Measurements from ENCODE around the gene ZBTB20.

ZBTB20 gene

GRCh38 chr3:114900908-114901307, 246.2 kb downstream of the ZBTB20 start:
- DNase-seq, result no peak

DNA sequence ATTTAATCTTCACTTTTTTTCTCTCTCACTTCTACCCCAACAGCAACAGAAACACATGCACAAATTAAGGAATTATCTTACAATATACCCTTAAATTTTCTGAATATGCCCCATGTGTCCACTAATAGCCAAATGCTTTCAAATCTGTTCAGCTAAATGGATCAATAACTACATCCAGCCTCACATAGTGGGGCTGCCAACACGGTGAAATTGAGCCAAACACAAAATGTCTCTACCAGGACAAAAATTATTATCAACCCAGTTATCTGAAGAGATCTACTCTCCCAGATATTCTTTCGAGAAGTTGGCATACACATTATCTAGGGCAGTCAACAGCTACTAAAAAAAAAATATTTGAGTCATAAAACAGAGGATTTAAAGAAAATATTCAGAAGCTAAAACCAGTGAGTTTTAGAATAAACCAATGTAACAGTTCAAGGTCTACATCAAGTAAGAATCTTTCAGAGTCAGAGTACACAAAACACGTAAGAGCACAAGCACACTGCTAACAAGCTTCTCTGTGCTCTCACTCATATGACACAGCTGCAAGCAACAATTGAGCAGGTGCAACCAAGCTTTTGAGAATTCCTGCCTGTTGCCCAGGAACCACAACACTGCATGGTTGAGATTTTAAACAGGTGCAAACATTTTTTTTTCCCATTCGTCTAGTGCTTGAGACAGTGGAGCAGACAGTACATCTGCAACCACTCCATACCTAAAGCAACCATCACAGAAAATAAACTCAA, 247.7 kb downstream of the ZBTB20 start:
- no peak for DNase-seq

- DNase-seq, result no peak
Observed at GRCh38 chr3:114896978-114897377, 250.1 kb downstream of the ZBTB20 start.

- DNase-seq, result no peak
Observed at GRCh38 chr3:114893361-114893760, 253.7 kb downstream of the ZBTB20 start.

DNA sequence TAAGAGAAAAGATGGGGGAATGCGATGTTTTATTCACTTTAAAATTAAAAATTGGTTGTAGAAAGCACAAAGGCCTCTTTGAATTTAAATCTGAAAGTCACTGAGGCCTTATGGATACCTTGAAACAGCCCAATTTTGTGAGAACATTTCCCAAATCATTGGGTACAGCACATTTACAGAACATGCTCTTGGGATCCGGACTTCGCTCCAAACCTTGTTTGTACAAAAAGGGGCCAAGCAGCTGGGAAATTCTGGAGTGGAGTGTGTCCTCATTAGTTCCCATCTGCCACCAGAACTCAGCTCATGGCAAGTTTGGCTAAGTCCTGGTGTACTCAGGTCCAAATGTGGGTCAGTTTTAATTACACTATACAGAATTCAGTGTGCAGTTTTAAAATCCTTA, 254.2 kb downstream of the ZBTB20 start:
- DNase-seq, result no peak

DNA sequence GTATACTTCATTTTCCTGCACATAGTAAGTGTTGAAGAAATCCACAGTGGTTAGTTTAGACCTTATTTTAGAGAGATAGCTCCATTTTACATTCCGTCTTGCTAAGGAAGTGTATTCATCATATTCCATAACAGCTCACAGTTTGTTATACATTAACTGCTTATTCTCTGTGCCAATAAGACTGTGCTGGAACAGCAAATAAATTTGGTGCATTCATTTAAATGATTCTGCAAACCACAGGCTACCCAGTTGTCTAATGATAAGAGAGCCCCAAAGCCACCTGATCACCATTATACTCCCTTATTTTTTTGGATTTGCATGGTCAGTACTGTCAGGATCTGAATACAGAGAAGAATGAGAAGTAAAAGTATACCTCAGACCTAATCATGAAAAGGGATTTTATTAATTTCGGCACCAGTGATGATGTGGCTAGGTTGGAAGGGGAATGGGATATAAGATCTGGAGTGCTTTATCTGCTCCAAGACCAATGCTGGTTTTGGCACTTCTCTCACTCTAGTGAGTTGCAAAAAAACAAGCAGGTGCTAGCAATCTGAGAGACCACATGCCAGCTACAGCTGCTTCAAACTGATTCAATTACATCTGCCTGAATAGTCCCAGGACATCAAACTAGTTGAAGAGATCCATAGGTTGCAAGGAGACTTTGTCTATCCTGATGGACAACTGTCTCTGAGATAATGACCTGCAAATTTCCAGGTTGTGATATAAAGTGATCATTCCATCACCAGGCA, 254.8 kb downstream of the ZBTB20 start:
- DNase-seq, result no peak

DNA sequence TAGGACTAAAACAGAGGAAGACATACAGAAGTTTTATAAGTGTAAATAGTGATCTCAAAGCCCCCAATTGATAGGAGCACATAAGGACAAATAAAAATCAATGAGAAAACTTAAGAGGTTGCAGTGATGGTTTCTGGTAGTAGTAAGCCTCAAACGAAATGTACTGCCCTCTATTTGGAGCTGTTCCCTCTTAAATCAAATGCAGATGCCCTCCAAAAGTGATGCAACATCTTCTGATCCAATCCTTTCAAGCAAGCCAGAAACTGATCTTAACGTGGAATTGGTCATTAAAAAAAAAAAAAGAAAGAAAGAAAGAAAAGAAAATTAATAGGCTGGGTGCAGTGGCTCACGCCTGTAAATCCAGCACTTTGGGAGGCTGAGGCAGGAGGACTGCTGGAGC, 259.3 kb downstream of the ZBTB20 start:
- DNase-seq, result no peak

DNA sequence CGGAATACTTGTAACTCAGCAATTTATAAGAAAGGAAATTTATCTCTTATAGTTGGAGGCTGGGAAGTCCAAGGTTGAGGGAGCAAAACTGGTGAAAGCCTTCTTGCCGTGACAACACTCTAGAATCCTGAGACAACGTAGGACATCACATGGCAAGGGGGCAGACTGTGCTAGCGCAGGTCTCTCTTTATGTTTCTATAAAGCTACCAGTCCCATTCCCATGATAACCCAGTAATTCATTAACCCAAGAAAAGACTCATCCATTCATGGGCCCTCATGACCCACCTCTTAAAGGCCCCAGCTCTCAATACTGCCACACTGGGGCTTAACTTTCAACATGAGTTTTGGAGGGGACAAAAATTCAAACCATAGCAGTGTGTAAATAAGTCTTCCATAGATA, 260.2 kb downstream of the ZBTB20 start:
- no peak for DNase-seq

DNA sequence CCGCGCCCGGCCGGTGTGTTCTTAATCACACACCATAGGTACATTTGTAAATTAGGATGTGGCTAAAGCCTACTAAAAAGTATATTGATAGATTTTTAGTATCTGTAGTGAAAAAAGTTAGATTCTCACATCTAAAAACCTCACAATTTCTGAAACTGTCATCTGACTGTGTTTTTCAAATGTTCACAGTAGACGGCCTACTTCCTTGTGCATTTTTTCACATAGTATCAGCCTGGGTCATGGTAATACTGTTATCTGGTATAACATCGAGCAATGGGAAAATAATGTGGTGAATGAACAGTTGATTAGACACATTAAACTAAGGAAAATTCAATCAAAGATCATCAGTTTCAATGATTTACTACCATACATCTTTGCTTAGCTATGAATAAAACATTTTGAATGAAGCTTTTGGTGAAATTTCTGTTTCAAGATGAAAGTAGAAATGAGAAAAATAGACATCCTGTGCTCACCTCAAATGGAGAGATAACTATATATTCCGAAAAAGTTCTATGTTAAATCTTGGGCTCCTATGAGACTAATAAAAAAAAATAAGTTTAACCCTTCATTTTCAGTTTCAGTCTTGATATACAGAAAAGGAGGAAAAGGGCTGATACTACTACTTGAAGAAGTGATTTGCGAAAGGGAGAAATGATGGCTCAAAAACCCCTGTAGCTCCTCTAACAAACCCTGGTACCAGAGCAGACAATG, 262.7 kb downstream of the ZBTB20 start:
- DNase-seq, result no peak

DNA sequence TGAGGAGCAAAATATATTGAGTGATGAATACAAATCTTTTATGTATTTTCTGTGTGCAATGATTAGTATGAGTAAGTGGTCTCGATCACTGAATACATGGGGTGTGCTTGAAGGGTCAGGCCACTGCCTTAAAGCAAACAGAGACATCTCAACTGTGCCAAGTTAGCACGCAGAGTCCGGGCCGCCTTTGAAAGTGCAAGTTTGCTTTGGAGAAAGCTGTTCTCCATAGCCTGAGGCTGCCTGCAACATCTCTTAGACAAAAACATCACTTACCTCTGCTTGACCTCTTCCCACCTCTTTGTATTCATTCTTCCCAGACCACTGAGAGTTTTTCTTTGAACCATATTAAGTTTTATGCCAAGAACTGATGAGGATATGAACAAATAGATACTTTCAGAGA, 267.0 kb downstream of the ZBTB20 start:
- DNase-seq, result no peak

DNA sequence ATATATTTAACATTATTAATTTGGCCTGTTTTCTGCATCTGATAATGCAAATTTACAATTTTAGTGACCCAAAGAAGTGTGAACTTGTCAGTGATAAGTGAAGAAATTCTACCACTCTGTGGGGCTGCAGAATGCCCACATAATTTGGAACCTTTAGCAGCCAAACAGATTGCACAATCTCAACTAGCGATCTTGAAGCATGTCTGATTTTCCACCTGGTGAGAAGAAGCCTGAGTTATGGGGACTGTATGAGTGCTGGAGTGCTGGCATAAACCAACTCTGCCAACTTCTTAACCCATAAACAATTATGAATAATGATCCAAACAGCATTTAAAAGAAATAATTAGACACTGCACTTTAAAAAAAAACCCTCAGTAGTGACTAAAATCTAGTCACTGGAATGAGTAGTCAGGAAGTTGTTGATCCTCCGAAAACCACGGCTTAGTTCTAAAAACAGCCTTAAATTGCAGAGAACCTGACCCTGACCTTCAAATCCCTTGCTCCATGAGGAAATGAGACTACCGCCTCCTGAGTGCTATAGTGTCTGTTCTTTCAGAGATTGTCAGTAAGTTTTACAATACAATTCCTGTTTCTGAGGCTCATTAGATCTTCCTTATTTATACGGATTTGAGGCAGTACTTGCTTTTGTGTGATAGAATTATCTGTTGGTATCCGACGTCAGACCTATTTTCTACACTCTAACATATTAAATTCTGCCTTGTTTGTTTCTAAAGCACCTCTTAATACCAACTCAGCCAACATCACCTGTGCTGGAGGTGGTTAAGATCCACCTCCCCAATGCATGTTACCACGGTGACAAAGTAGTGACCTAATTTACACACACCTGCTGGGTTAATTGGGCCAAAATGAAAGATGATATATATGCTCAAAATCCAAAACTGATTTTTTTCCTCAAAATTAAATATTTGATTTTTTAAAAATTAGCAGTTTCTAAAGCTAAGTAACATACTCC, 267.7 kb downstream of the ZBTB20 start:
- no peak for DNase-seq

- DNase-seq, result no peak
Observed at GRCh38 chr3:114878114-114878839, 268.8 kb downstream of the ZBTB20 start.

DNA sequence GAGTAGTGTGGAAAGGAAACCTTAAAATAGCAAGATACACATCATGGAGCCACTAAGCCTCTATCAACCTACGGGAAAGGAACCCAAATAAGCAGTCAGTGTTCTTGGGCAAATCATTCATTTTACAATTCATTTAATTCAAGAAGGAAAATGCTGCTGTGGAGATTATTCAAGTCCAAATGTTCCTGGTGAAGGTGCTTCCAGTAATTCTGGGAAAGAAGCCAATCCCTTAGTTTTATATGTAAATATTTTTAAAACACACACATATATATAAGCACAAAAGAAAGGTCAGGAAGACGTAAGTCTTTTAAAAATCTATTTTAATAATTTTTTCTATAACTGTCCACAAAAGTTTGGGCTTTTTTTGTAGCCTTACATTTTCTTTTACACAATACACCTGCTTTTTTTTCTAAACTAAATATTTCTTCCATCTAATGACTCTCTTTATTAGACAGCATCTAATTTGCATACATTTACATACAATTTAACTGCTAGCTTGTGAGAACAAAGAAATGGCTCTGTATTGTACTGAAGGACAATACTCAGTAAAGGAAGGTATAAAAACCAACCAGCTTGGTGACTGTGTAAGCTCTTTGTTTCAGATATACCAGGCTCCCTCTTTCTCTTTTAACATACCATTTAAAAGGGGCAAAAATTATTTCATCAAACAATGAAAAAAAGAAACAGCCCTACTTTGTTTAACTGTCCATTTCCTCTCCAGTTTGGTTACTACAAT, 269.5 kb downstream of the ZBTB20 start:
- DNase-seq, result no peak

DNA sequence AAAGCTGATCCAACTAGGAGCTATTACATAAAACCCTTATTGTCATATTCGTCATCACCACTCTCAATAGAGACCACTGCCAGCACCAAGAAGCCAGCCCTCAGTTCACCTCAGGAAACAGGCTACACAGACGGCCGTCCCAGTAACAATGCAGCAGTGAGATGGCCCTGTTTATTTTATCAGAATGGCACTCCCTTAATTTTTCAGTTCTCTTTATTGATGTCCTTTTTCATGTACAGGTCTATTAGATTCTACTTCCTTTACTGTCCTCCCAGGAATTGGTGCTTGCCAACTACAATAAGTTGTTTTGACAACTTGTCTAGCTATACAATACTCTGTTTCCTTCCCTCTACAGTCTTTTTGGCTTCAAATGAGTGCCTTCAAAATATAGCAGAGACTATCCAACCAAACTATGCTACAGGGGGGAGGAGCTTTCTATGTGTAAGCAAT, 272.5 kb downstream of the ZBTB20 start:
- no peak for DNase-seq

GRCh38 chr3:114873591-114873990, 273.5 kb downstream of the ZBTB20 start:
- DNase-seq, result no peak

DNA sequence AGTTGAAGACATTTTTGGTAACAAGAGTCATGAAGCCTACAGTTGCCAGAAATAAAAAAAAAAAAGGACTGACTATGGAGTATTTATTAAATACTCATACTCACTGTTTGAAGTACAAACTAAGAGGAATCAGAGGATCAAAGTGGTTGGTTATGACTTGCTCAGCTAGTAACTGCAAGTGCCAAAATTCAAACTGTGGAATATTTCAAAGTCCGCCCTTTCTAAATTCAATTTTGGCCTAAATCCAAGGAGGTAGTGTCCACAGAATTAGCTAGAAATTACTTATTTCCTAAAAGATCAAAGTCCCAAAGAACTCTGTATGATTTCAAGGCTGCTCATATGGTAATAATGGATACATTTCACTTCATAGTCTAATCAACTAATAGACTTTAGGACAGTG, 274.5 kb downstream of the ZBTB20 start:
- DNase-seq, result no peak

DNA sequence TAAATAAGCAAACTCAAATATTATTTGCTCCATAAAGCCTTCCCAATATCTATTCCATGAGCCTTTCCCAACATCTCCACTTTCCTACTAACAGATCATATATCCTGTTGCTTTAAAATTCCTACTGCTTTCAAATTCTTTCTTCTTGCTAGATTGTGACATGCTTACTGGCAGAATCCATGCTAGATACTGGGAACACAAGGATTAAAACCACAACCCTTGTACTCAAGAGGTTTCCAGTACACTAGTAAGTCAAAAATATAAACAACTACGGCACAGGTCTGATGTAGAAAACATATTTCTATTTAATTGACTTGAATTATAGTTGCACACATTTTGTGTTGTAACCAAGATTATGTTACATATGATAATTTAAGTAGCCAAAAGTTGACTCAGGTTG, 275.0 kb downstream of the ZBTB20 start:
- no peak for DNase-seq

- DNase-seq, result no peak
Observed at GRCh38 chr3:114867835-114868503, 279.1 kb downstream of the ZBTB20 start.

DNA sequence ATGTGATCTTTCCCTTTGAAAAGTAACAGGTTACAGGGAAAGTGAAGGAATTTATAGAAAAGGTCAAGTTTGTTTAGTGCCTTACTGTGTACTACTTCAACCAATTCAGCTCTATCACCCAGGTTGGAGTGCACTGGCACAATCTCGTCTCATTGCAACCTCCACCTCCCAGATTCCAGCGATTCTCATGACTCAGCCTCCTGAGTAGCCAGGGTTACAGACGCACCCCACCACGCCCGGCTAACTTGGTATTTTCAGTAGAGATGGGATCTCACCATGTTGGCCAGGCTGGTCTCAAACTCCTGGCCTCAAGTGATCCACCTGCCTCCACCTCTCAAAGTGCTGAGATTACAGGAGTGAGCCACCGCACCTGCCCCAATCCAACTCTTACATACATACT, 279.7 kb downstream of the ZBTB20 start:
- no peak for DNase-seq

- DNase-seq, result no peak
Observed at GRCh38 chr3:114866430-114866829, 280.7 kb downstream of the ZBTB20 start.

DNA sequence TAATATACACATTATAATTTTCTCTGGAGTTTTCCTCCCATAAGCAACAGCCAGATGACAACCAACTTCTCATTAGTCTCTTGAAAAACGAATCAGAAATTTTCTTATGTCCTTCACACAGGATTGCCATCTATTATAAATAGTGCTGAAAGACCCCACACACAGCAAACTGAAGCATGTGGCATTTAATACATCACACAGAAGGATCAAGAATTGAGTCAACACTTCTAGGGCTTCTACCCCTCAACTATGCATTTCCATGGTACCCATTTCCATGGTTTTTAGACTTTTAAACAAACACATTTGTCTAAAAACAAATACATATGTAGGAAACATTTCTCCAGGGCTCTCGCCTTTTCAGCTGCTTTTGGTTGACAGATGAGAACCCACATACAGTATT, 282.1 kb downstream of the ZBTB20 start:
- DNase-seq, result no peak
